Caco-2 (cell line): ENCODE data around the gene WDR31. TPM values are rescaled to one million over a fixed set of nuclear protein-coding genes. Genes with fewer than 3 reads are reported as not detected.

Experiments
- BruUV-seq: library from RNA; stranded (reverse); fragments of 400-500 nt; replicated peaks from 2 replicates; lab custom pipeline; 2021; lab: Mats Ljungman, UMichigan
- CTCF ChIA-PET: fragments of 300-600 bp; sonication (Branson Sonifier 250); formaldehyde crosslinking; loops from one replicate; lab custom pipeline; 2022; ENCODE audit warnings: antibody characterized with exemption; lab: Charles Lee
- POLR2A ChIA-PET: fragments of 300-600 bp; sonication (Branson Sonifier 250); formaldehyde crosslinking; loops from one replicate; lab custom pipeline; 2022; ENCODE audit warnings: antibody characterized with exemption; lab: Charles Lee
- DNase-seq, 2 experiments: peaks; one replicate each; pipeline versions ENCODE4 v3.0.0 to v3.0.0-alpha.2; 2020 to 2022
- H3K27me3 ChIP-seq: replicated peaks from 2 replicates; pipeline ENCODE4 v1.6.0; 2011; ENCODE audit warnings: low read length; ENCODE audit not compliant: control insufficient read depth, insufficient read depth
- H3K36me3 ChIP-seq: 2 replicates; pipeline ENCODE4 v1.5.1; 2011; ENCODE audit warnings: low read length; ENCODE audit not compliant: control insufficient read depth, insufficient read depth
- H3K4me1 ChIP-seq: fragments of 250-450 bp; sonication (Bioruptor Pico); 2 replicates; pipeline ENCODE4 v1.5.1; 2020; ENCODE audit warnings: mild to moderate bottlenecking
- H3K4me3 ChIP-seq: 2 replicates; pipeline ENCODE4 v1.5.1; 2011; ENCODE audit warnings: low read depth, mild to moderate bottlenecking, control low read depth, low read length
- H3K9me3 ChIP-seq: fragments of 250-450 bp; sonication (Bioruptor Pico); 2 replicates; pipeline ENCODE4 v1.5.1; 2020; ENCODE audit warnings: mild to moderate bottlenecking, moderate library complexity
- H3K27ac Mint-ChIP-seq: one replicate; pipeline ENCODE4 v1.8.0; 2022; ENCODE audit warnings: mixed read lengths; ENCODE audit not compliant: unreplicated experiment
- H3K27me3 Mint-ChIP-seq: one replicate; pipeline ENCODE4 v1.8.0; 2022; ENCODE audit warnings: mixed read lengths; ENCODE audit not compliant: insufficient read depth, unreplicated experiment
- H3K36me3 Mint-ChIP-seq: one replicate; pipeline ENCODE4 v1.8.0; 2022; ENCODE audit warnings: mild to moderate bottlenecking, mixed read lengths; ENCODE audit not compliant: insufficient read depth, unreplicated experiment
- H3K4me1 Mint-ChIP-seq: one replicate; pipeline ENCODE4 v1.8.0; 2022; ENCODE audit warnings: low read depth, mixed read lengths; ENCODE audit not compliant: unreplicated experiment
- H3K4me3 Mint-ChIP-seq: one replicate; pipeline ENCODE4 v1.8.0; 2022; ENCODE audit warnings: mild to moderate bottlenecking, moderate library complexity, mixed read lengths; ENCODE audit not compliant: unreplicated experiment
- H3K9me3 Mint-ChIP-seq: one replicate; pipeline ENCODE4 v1.8.0; 2022; ENCODE audit warnings: mixed read lengths; ENCODE audit not compliant: unreplicated experiment
- CTCF ChIP-seq, 2 experiments: fragments of 200-600 bp in 1 of 2; IDR thresholded peaks; 1 replicate in 1 of 2; 2 replicates in 1 of 2; pipeline versions ENCODE4 v1.5.1 to v1.8.0; 2011 to 2022; ENCODE audit warnings: antibody characterized with exemption in 1 of 2, control low read depth in 1 of 2, inconsistent platforms in 1 of 2, low read depth in 1 of 2, low read length in 1 of 2, mild to moderate bottlenecking in 1 of 2, moderate library complexity in 1 of 2; ENCODE audit not compliant: insufficient read depth in 1 of 2, severe bottlenecking in 1 of 2, unreplicated experiment in 1 of 2
- intact Hi-C: fragments of 100-400 bp; cut with micrococcal nuclease; formaldehyde crosslinking; loops from one replicate; pipeline ENCODE4 v1.10.0; 2022; ENCODE audit not compliant: unreplicated experiment
- total RNA-seq: library from RNA; stranded (reverse); gene quantifications from 2 replicates; pipeline ENCODE4 v1.2.3, GENCODE V29; 2022

Gene WDR31
- total RNA-seq, 1 experiment from 2014 or later: 1.9 TPM

GRCh38 chr9:113293285-113293878 lies 46.7 kb downstream of the WDR31 start:
- DNase-seq: no peak
- BruUV-seq: no TSS peak
- Histone ChIP-seq H3K9me3 (no peaks in the 10 kb centered on the region), H3K27me3 (no peaks in the 10 kb centered on the region), H3K4me3 (no peak overlapping the region), H3K4me1 (no peaks in the 10 kb centered on the region), H3K36me3 (peaks cover 2% of the 10 kb centered on the region)
- Mint-ChIP-seq H3K36me3 (peaks cover 45% of the 10 kb centered on the region), H3K27ac (no peak overlapping the region), H3K9me3 (no peaks in the 10 kb centered on the region), H3K4me1 (peaks cover 7% of the 10 kb centered on the region), H3K27me3 (no peaks in the 10 kb centered on the region), H3K4me3 (no peak overlapping the region)
- ChIA-PET POLR2A (no interaction called here), CTCF (no interaction called here)
- TF ChIP-seq CTCF (IDR thresholded peaks at IDR 0.05; ENCODE audit: insufficient read depth in 1 of 2, low read depth in 1 of 2, low read length in 1 of 2, severe bottlenecking in 1 of 2, unreplicated experiment in 1 of 2): no peak
- intact Hi-C loops: no loop called here

- POLR2A ChIA-PET: no interaction called here
- no peaks in the 10 kb centered on the region for H3K4me1 ChIP-seq
- BruUV-seq: no TSS peak
- H3K27me3 ChIP-seq: no peaks in the 10 kb centered on the region
- Mint-ChIP-seq H3K27ac (no peak overlapping the region), H3K36me3 (peaks cover 71% of the 10 kb centered on the region), H3K4me3 (no peak overlapping the region), H3K9me3 (no peaks in the 10 kb centered on the region), H3K4me1 (no peaks in the 10 kb centered on the region), H3K27me3 (no peaks in the 10 kb centered on the region)
- peaks cover 5% of the 10 kb centered on the region for H3K36me3 ChIP-seq
- no peaks in the 10 kb centered on the region for H3K9me3 ChIP-seq
- CTCF ChIA-PET: no interaction called here
- TF ChIP-seq CTCF (IDR thresholded peaks at IDR 0.05; ENCODE audit: insufficient read depth in 1 of 2, low read depth in 1 of 2, low read length in 1 of 2, severe bottlenecking in 1 of 2, unreplicated experiment in 1 of 2): no peak
- no peak for DNase-seq
- no peak overlapping the region for H3K4me3 ChIP-seq
- intact Hi-C loops: no loop called here
These were observed 49.9 kb downstream of the WDR31 start for GRCh38 chr9:113290052-113290607.

- H3K4me3 Mint-ChIP-seq: no peak overlapping the region
- H3K4me3 ChIP-seq: no peak overlapping the region
- no peaks in the 10 kb centered on the region for H3K4me1 Mint-ChIP-seq
- no peaks in the 10 kb centered on the region for H3K27me3 ChIP-seq
- peaks cover 6% of the 10 kb centered on the region for H3K36me3 ChIP-seq
- H3K36me3 Mint-ChIP-seq: peaks cover 80% of the 10 kb centered on the region
- H3K9me3 ChIP-seq: no peaks in the 10 kb centered on the region
- TF ChIP-seq CTCF (IDR thresholded peaks at IDR 0.05; ENCODE audit: insufficient read depth in 1 of 2, low read depth in 1 of 2, low read length in 1 of 2, severe bottlenecking in 1 of 2, unreplicated experiment in 1 of 2): no peak
- intact Hi-C loops: no loop called here
- no peak overlapping the region for H3K27ac Mint-ChIP-seq
- no peak for DNase-seq
- no peaks in the 10 kb centered on the region for H3K9me3 Mint-ChIP-seq
- POLR2A ChIA-PET: no interaction called here
- CTCF ChIA-PET: no interaction called here
- H3K4me1 ChIP-seq: no peaks in the 10 kb centered on the region
- no TSS peak for BruUV-seq
- no peaks in the 10 kb centered on the region for H3K27me3 Mint-ChIP-seq
These were observed 51.0 kb downstream of the WDR31 start for GRCh38 chr9:113289091-113289490.
